NCI-H1694 (cell line): ENCODE results near the gene MRPL40.

Experiments
- DNase-seq: peaks from one replicate; lab custom pipeline; 2025; lab: John Stamatoyannopoulos, UW

Gene MRPL40

GRCh38 chr22:19432133-19432851, at the start of gene MRPL40:
MRPL40 (plus strand) TSS chr22:19432545; CDS start chr22:19432555, 10 bp downstream.
- DNase-seq = peak; percentile 63

DNA sequence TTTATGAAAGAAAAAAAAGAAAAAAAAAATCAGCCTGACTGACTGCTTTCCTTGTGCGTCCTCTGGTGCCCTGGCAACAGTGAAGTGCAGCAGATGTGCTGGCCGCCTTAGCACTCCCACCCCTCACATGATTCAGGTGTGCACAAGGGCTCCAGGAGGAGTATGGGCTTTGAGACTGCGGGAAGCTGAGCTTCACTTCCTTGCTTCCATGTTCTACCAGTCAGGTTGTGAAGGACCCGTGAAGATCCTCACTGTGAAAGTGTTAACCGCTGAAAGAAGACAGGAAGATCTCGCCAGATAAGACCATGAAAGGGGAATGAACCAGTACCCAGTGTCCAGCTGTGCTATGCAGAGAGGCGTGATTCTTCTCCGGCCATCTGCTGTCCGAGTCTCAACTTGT, 49.1 kb upstream of the MRPL40 start:
- DNase-seq = no peak

GRCh38 chr22:19385221-19385906, 47.0 kb upstream of the MRPL40 start:
- no peak for DNase-seq

DNA sequence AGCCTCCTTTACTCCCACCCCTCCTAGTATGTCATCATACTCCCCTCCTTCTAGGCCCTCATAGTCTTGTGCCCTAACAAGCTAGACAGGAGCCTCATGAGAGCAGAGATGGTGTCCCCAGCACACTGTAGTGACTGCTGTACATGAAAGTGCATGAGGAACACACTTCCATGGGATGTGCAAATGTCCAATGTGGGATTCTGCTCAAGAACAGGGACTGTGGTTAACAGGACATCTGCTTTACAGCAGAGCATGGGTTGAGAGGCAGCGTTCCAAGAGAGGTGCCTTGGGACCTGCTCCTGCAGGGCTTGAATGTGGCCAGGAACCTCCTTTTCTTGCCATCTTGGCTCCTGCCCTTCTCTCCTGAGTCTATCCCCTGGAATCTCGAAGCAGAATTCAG, 46.1 kb upstream of the MRPL40 start:
- DNase-seq = no peak

DNA sequence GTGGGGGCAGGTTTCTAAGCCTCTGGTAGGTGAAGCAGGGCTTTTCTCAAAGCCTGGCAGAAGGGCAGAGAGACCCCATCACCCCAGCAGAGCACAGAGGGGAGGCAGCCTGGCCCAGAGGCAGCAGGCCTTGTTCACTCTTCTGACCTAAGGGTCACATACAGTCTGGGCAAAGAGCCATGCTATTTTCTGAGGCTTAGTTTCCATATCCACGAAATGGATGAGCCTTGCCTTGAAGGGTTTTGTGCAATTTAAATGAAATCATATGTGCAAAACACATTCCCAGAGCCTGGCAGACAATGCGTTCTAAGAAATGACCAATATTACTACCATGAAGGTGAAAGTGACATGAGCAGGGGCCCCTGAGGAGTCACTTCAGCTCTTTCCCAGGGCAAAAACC, 45.3 kb upstream of the MRPL40 start:
- no peak for DNase-seq

DNA sequence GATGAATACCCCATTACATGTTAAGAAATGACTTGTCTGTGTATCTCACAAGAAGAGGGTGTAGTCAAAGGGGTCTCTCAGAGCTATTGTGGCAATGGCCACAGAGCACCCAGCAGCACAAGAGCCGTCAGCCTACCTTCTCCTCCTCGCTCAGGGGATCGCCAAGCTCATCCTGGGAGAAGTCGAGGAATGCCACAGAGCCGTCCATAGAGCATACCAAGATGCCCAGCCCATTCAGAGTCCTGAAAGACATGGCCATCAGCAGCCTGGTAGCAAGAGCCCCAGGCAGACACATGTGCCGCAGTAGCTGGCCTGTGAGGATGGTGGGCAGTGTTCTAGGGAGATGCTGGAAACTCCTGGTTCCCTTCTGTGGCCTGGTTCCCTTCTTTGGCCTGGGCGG, 44.8 kb upstream of the MRPL40 start:
- no peak for DNase-seq

DNA sequence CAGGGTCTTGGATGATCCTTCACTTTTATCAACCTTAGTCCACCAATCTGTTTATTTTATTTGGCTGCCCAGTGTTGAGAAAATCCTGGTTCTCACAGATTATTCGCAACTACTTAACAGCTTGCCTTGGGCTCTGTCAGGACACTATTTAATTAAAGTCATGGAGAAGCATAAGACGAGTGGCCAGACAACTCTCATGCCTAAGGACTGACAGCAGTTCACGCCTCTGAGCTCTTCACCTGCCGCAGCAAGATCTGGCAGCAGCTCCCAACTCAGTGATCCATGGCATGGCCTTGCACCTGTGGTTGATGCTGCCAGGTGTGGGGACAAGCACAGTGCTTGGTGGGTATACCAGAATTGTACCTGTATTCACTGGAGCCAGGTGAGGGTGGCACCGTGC, 38.6 kb upstream of the MRPL40 start:
- DNase-seq = no peak

- DNase-seq = no peak
These were observed 37.9 kb upstream of the MRPL40 start for GRCh38 chr22:19394274-19395050.

GRCh38 chr22:19395276-19395675, 37.1 kb upstream of the MRPL40 start:
- no peak for DNase-seq

DNA sequence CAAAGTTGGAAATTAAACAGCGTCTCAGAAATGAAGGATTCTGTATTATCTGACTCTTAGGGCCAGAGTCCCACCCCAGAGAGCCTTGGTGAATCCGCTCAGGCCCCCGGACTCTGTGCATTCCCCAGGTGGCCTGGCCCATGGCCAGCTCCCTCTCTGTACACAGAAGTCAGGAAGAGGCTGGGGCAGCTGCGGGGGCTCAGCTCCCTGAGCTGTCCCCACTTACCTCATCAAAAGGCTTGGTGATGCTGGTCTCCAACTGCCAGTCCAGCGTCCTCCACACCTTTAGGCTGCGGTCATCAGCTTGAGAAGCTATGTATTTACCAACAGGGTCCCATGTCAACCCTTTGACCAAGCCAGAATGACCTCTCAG, 35.8 kb upstream of the MRPL40 start:
- no peak for DNase-seq

DNA sequence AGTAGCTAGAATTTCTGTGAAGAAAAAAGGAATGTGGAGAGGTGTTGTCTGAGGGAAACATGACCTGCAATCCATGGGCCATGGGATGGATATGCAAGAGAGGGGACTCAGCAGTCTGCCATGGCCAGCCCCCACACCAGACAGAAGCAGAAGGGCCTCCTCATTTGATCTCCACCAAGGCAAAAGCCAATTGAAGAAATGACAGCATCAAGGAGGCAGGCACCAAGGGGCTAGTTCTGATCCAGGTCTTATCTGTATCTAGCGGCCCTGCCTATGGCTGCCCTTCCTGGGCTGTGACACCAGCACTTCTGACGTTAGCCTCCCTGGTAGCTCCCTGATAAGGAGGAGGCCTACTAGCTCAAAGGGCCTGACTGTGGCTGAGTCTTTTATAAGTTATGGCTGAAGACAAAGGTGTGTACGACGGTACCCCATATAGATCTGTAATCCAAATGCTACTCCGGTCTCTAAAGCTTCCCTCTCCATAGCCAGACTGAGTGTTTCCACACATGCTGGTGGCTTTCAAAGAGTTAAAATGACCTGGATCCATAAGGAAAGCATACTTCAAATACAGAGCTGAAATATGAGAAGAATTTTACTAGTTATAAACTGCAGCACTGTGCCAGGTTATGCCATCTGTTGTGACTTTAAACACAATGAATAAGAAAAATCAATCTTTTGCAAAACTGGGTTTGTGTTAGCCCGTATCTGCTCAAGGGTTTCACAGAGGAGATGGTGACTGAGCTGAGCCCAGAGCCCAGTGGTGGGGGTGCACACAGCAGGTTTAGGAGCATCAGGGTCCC, 35.2 kb upstream of the MRPL40 start:
- DNase-seq = no peak

- no peak for DNase-seq
These were observed 34.6 kb upstream of the MRPL40 start for GRCh38 chr22:19397734-19398104.

- DNase-seq = peak; percentile 75
These were observed 34.1 kb upstream of the MRPL40 start for GRCh38 chr22:19398206-19398605.

DNA sequence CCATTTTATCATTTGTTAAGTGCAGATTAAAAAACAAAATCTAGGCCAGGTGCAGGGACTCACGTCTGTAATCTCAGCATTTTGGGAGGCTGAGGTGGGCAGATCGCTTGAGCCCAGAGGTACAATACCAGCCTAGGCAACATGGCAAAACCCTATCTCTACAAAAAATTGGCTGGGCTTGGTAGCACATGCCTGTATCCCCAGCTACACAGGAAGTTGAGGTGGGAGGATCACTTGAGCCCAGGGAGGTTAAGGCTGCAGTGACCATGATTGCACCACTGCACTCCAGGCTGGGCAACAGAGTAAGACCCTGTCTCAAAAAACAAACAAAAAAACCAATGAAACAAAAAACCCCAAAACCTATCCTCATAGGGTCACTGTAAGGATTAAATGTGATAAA, 33.7 kb upstream of the MRPL40 start:
- no peak for DNase-seq

DNA sequence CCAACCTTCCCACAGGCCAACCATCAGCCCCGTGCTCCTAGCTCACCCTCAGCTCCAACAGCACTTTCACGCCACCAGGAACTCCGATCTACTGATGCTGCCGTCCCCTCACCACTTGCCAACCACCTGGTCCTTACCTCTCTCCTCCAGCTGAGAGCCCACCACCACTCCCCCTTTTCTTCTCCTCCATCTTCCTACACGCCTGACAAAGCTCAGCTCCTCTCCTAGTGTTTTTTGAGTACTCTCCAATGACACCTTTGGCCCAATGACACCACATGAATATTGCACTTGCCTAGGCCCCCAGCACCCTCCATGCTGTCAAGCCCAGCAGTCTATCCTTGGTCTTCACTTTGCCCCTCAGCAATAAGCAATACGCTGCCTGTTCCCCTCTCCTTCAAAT, 31.5 kb upstream of the MRPL40 start:
- no peak for DNase-seq

DNA sequence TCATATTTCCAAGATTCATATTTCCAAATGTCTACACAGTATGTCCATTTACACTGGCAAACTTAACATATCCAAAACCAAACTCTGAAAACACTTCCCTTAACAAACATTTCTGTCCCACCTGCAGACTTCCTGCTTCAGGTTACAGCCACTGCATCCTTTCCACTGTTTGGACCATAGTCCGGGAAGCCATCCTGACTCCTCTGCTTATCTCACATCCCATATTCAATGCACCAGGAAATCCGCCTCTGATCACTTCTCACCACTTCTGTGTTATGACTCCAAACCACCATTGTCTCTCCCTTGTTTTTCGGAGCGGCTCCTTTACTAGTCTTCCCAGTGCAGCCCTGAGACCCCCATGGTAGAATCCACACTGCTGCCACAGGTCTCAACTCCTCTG, 30.9 kb upstream of the MRPL40 start:
- DNase-seq = no peak

DNA sequence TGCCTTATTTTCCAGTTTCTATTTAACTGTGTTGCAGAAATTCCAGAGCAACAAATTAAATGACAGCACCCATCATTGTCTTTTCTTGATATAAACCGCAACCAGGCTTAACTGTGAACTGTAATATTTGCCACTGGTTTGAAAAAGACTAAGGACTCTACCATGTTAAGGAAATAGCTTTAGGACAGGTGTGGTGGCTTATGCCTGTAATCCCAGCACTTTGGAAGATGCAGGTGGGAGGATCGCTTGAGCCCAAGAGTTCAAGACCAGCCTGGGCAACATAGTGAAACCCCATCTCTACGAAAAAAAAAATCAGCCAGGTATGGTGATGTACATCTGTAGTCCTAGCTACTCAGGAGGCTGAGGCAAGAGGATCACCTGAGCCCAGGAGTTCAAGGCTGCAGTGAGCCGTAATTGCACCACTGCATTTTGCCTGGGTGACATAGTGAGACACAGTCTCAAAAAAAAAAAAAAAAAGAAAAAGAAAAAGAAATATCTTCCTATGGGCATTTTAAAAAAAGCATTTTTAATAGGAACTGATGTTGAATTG, 29.6 kb upstream of the MRPL40 start:
- no peak for DNase-seq

DNA sequence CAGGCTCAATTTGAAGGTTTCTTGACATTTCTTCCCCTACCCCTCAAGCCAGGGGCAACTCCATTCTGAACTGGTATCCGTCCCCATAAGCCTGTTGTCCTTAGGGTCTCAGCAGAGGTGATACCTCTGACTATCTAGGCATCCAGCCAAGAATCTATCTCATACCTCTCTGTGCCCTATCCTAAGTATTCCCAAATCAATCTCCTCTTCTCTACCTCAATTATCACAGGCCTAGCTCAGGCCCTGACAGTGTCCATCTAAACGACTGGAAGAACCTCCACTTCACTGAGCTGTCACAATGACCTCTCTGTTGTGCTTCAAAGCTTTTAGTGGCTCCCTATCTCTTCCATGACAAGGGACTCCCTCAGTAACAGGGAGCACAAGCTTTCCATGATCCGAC, 27.7 kb upstream of the MRPL40 start:
- no peak for DNase-seq

- no peak for DNase-seq
These were observed 27.2 kb upstream of the MRPL40 start for GRCh38 chr22:19405133-19405532.

DNA sequence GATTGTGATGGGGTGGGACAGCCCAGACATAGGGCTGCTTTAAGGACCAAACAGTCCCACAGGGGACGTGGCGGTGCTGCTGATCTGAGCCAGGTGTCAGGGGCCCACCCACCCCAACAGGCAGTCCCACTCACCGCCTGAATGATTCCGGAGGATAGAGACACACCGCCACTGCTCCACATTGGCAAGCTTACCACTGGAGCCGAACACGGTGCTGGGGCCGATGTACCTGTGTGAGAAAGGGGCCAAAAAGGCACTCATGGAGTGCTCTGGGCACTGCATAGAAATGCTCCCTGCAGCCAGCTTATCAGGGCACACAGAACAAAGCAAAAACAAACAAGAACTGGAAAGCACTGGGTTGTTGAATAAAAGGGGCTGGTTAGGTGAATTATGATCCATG, 26.7 kb upstream of the MRPL40 start:
- no peak for DNase-seq

- no peak for DNase-seq
These were observed 26.0 kb upstream of the MRPL40 start for GRCh38 chr22:19406281-19406811.

DNA sequence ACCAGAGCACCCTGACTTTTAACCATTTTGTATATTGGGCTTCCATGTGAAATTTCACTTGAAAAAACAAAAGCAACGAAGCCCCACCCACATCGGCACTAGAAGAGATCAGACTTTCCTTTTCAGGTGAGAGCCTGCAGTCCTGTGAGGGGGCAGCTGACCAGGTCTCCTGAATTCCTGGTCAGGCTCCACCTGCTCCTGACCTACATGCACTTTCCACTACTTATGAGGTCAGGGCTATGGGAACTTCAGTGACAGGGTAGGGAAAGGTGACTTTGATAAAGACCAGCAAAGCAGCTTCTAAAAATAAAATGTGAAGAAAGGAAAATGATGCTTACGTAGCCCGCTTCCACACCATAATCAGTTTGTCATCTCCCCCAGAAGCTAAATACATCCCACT, 25.5 kb upstream of the MRPL40 start:
- DNase-seq = no peak
